Ectodermal cell (in vitro differentiated cells): ENCODE data around the gene SETD2.
"Not testable (repeated sequence)": the region's sequence is repeated elsewhere in the genome, so short reads cannot be mapped to it uniquely, and the experiment has no call there.

ENCODE experiments used
- H3K27ac ChIP-seq: 2 replicates; pipeline ENCODE4 v1.7.0; 2013; ENCODE audit warnings: mild to moderate bottlenecking, low read depth, low read length; ENCODE audit not compliant: insufficient read depth, poor library complexity, severe bottlenecking
- H3K27me3 ChIP-seq: 2 replicates; pipeline ENCODE4 v1.7.0; 2013; ENCODE audit warnings: mild to moderate bottlenecking, low read length; ENCODE audit not compliant: insufficient read depth, control insufficient read depth, poor library complexity, severe bottlenecking
- H3K36me3 ChIP-seq: one replicate; pipeline ENCODE4 v1.7.0; 2013; ENCODE audit warnings: low read length; ENCODE audit not compliant: control insufficient read depth, insufficient read depth
- H3K4me1 ChIP-seq: one replicate; pipeline ENCODE4 v1.7.0; 2013; ENCODE audit warnings: low read length; ENCODE audit not compliant: control insufficient read depth, insufficient read depth
- H3K4me3 ChIP-seq: 2 replicates; pipeline ENCODE4 v1.7.0; 2013; ENCODE audit warnings: low read depth, low read length, control low read depth; ENCODE audit not compliant: insufficient read depth
- H3K9me3 ChIP-seq: 2 replicates; pipeline ENCODE4 v1.7.0; 2013; ENCODE audit warnings: mild to moderate bottlenecking, low read length, moderate library complexity; ENCODE audit not compliant: control insufficient read depth
- WGBS, 2 experiments: methylation state at CpG; one replicate each; pipeline ENCODE4 v1.1.7; 2013; ENCODE audit warnings: missing lambda C conversion rate in 2 of 2; 5-methylcytosine and 5-hydroxymethylcytosine counted together

Gene SETD2

DNA sequence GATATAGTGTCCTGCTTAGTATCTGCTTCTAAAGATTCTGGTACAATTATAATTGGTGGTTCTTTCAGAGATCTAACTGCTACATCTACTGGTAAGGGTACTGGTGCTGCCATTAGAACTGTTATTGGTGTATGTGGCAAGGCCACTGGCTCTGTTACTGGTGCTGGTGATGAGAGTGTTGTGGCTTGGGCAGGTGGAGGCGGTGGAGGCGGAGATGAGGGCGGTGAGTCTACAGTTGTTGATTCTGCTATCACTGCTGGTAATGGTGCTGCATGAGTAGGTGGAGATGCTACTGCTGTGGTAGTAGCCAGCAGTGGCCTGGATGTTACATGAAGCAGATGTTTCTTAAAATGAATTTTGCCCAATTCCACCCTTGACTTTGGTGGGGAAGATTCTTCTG, 40.1 kb downstream of the SETD2 start:
- Histone ChIP-seq H3K4me3 (no peak overlapping the region), H3K36me3 (peaks cover 35% of the 10 kb centered on the region), H3K4me1 (no peaks in the 10 kb centered on the region), H3K27ac (no peak overlapping the region), H3K27me3 (no peaks in the 10 kb centered on the region), H3K9me3 (no peaks in the 10 kb centered on the region)
- 97 to 98% methylated on average over 3 of the region's 3 CpGs for WGBS, 2 experiments

DNA sequence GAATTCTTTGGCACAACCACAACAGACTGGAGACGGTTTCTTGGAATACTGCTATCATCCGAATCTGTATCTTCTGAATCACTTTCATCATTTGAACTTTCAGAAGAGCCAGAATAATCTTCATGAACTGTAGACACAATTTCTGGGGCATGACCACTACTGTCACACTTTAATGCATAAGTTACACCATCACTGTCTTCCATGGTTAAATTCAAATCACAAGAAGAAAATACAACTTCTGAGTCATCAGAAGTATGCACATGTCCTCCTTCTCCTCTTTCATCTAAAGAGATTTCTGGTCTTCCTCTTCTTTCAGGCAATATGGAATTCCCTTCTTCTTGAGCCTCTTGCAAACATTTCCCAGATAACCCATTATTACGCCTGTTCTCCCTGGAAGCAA, 42.5 kb downstream of the SETD2 start:
- 92 to 93% methylated on average over 3 of the region's 3 CpGs for WGBS, 2 experiments
- Histone ChIP-seq H3K36me3 (peaks cover 40% of the 10 kb centered on the region), H3K4me1 (no peaks in the 10 kb centered on the region), H3K9me3 (no peaks in the 10 kb centered on the region), H3K27me3 (no peaks in the 10 kb centered on the region), H3K4me3 (no peak overlapping the region), H3K27ac (no peak overlapping the region)

DNA sequence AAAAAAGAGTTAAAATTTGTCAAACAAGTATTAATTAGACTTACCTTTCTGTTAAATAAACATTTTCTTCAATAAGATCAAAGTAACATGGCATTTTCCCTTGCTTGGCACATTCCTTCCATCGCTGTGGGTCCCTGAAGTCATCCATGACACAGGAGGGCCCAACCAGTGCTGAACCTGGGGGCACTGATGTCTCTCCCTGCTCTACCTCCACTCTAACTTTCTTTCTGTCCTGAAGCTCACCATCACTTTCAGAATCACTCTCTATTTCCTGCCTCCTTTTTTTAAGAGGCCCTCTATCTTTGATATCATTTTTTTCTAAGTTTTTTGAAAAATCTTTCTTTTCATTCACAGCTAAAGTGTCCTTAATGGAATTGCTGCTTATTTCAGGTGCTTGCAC, 43.8 kb downstream of the SETD2 start:
- WGBS, 2 experiments, result 93 to 98% methylated on average over 1 of the region's 1 CpG
- peaks cover 41% of the 10 kb centered on the region for H3K36me3 ChIP-seq

DNA sequence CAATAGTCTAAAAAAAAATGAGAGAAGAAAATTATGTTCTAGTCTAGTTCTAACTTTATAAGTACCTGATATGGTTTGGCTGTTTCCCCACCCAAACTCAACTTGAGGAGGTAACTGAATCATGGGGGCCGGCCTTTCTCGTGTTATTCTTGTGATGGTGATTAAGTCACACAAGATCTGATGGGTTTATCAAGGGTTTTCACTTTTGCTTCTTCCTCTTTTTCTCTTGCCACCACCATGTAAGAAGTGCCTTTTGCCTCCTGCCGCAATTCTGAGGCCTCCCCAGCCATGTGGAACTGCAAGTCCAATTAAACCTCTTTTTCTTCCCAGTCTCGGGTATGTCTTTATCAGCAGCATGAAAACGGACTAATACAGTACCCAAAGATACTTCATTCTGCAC, 44.5 kb downstream of the SETD2 start:
- H3K27ac ChIP-seq, H3K4me1 ChIP-seq, H3K9me3 ChIP-seq, H3K4me3 ChIP-seq, H3K27me3 ChIP-seq: not testable (repeated sequence)
- WGBS, 2 experiments, result 96% methylated on average over 5 of the region's 5 CpGs
- H3K36me3 ChIP-seq, result peaks cover 41% of the 10 kb centered on the region

More for the DNA sequence above, 43.8 kb downstream of the SETD2 start:
- Histone ChIP-seq H3K9me3 (no peaks in the 10 kb centered on the region), H3K4me1 (no peaks in the 10 kb centered on the region), H3K27me3 (no peaks in the 10 kb centered on the region), H3K4me3 (no peak overlapping the region), H3K27ac (no peak overlapping the region)

DNA sequence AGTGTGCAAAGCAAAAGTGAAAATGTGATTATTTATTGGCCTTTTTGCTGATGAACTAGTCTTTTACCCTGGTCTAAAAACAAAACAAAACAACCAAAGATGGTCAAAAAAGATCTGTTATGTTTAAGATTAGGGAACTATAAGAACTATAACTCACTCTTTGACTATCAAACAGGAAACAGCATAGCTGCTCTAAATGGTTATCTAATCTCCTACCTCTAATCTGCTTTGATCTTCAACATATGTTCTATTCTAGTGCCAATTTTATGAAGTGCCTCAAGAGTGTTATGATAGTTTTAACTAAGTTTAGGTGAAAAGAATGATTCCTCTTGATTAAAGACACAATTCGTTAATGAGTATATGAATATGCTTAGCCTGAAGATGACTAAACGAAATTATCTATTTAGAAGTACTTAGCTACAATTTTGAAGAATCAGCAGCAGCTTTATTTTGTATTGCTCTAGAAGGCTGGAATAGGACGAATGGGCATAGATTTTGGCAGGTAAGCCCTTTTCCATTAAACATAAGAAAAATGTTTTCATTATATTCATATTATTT, 46.0 kb downstream of the SETD2 start:
- Histone ChIP-seq H3K27ac (no peak overlapping the region), H3K4me1 (no peaks in the 10 kb centered on the region), H3K4me3 (no peak overlapping the region), H3K9me3 (no peaks in the 10 kb centered on the region), H3K27me3 (no peaks in the 10 kb centered on the region), H3K36me3 (peaks cover 35% of the 10 kb centered on the region)
- WGBS, 2 experiments, result 100% methylated on average over 1 to 3 of the region's 3 CpGs

DNA sequence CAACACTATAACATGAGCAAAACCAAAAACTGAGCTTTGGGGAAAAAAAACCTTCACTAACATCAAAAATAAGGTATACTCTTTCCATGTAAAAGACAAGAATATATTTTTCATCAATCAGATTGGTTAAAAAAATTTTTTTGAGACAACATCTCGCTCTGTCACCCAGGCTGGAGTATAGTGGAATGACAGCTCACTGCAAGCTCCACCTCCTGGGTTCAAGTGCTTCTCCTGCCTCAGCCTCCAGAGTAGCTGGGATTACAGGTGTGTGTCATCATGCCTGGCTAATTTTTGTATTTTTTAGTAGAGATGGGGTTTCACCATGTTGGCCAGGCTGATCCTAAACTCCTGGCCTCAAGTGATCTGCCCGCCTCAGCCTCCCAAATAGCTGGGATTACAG, 48.4 kb downstream of the SETD2 start:
- H3K9me3 ChIP-seq, H3K4me1 ChIP-seq, H3K4me3 ChIP-seq, H3K27me3 ChIP-seq, H3K27ac ChIP-seq: not testable (repeated sequence)
- WGBS, 2 experiments, result 89 to 97% methylated on average over 2 of the region's 2 CpGs
- peaks cover 25% of the 10 kb centered on the region for H3K36me3 ChIP-seq

DNA sequence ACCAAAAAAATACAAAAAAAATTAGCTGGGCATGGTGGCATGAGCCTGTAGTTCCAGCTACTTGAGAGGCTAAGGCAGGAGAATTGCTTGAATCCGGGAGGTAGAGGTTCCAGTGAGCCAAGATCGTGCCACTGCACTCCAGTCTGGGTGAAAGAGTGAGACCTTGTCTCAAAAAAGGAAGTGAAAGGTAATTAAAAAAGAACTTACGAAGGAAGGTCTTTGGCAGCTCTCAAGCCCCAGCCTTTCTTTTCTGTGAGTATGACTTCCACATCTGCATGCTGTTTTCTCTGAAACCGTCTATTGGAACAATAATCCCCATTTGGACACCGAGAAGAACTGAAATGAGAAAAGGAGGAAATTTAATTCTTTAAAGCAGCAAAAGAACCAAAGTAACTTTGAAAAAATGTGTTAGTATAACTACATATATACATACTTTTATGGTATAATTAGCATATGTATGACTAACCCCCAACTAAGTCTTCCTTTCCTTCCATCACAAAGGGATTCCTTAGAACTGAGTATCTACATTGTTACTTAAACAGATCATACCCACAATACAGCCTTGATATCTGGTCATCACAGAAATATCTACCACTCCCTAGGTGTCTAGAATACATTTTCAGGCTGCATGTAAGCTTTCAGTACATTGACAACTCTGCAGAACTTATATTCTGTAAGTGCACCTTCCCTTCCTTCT, 50.1 kb downstream of the SETD2 start:
- Histone ChIP-seq H3K4me1 (peaks cover 5% of the 10 kb centered on the region), H3K27ac (no peak overlapping the region), H3K27me3 (no peaks in the 10 kb centered on the region), H3K9me3 (no peaks in the 10 kb centered on the region), H3K36me3 (peaks cover 19% of the 10 kb centered on the region), H3K4me3 (no peak overlapping the region)
- 92 to 98% methylated on average over 3 to 5 of the region's 5 CpGs for WGBS, 2 experiments

DNA sequence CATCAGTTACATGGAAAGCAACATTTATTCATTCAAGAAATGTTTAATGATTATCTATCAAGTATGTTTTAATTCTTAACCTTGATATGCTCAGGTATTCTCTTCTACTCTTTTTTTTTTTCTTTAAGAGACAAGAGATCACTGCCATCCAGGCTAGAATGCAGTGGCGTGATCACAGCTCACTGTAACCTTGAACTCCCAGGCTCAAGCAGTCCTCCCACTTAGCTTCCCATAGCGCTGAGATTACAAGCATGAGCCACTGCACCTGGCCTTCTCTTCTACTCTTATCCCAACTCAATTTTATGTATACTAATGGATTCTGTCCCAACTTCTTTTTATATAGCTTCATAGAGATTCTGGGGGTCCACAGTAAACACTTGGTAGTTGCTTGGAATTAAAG, 50.9 kb downstream of the SETD2 start:
- Histone ChIP-seq H3K36me3 (peaks cover 19% of the 10 kb centered on the region), H3K9me3 (no peaks in the 10 kb centered on the region), H3K4me3 (no peak overlapping the region), H3K4me1 (peaks cover 5% of the 10 kb centered on the region), H3K27ac (no peak overlapping the region), H3K27me3 (no peaks in the 10 kb centered on the region)
- 92 to 94% methylated on average over 2 of the region's 2 CpGs for WGBS, 2 experiments

DNA sequence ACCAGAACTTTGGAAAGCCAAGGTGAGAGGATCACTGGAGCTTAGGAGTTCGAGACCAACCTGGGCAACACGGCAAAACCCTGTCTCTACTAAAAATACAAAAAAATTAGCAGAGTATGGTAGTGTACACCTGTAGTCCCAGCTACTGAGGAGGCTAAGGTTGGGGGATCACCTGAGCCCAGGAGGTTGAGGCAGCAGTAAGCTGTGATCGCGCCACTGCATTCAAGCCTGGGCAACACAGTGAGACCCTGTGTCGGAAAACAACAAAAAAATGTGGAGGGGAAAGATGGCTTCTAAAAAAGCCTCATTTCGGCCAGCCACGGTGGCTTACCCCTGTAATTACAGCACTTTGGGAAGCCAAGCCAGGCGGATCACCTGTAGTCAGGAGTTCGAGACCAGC, 54.5 kb downstream of the SETD2 start:
- 94 to 95% methylated on average over 9 of the region's 9 CpGs for WGBS, 2 experiments
- Histone ChIP-seq H3K36me3 (peaks cover 14% of the 10 kb centered on the region), H3K4me3 (no peak overlapping the region), H3K27ac (no peak overlapping the region), H3K4me1 (peaks cover 5% of the 10 kb centered on the region), H3K27me3 (no peaks in the 10 kb centered on the region), H3K9me3 (no peaks in the 10 kb centered on the region)

DNA sequence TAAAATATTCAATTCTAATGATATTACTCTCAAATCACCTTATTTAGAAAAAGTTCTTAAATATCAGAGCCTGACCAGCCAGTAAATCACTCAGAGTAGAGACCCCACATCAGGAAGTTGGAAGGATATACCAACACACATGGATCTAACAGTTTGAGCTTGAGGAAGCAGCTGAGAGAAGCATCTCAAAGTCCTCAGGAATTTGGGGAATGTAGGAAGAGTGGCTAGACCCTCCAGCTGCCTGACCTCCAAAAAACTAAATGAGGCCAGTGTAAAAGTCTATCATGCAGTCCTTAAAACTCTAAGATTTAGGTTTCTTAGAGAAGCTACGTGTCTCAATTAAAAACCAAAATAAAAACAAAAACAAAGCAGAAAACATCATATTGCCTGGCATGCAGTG, 55.4 kb downstream of the SETD2 start:
- 73% methylated on average over 1 of the region's 1 CpG; no CpG with 5 or more reads in 1 of the 2 experiments for WGBS, 2 experiments
- Histone ChIP-seq H3K9me3 (no peaks in the 10 kb centered on the region), H3K27me3 (no peaks in the 10 kb centered on the region), H3K4me3 (no peak overlapping the region), H3K4me1 (peaks cover 5% of the 10 kb centered on the region), H3K27ac (peak overlapping the region; percentile 47), H3K36me3 (peaks cover 12% of the 10 kb centered on the region)
